NCI-H146 treated with DMSO at 0.1 percent for 48 hours (cell line): ENCODE results near the gene COQ6.
"Not testable (repeated sequence)": the region's sequence is repeated elsewhere in the genome, so short reads cannot be mapped to it uniquely, and the experiment has no call there.

Experiments used
- DNase-seq: peaks from one replicate; lab custom pipeline; 2025; ENCODE audit not compliant: unreplicated experiment; lab: John Stamatoyannopoulos, UW

COQ6 gene

DNA sequence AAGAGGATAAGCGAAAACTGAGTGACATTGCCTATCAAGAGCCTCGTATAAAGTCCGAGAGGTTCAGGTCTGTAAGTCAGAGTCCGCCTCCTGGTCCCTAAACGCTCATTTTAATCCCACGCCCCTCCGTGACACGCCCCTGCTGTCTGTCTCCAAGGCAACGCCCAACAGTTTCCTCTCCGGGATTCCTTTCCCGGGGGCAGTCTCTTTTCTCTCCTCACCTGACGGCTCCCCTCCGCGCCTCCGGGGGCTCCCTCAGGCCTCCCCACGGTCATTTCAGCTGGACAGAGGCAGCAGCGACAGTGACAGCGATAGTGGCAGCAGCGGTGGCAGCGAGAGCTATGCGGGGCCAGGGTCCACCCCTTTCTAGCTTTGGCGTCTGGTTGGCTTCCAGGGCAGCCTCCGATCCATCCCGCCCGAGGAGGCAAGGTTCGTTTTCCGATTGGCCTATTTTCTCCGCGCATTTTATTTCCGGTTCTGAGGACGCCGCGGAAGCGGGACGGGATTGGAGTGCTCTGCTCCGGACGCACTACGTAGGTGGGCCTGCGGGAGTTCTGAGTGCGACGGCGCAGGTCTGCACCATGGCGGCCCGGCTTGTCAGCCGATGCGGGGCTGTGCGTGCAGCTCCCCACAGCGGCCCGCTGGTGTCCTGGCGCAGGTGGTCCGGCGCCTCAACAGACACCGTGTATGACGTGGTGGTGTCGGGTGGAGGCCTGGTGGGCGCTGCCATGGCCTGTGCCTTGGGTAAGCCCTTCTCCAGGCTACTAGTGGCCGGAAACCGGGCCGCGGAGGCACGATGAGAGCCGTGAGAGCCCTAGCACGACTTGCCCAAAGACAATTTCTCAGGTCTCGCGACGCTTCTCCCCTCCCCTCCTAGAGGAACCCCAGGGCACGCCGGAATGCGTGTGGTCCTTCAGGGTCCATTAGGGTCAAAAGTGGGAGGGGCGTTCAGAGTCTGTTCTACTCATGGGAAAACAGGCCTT is at the start of gene COQ6, which contains the start of gene FAM161B:
TSS of gene COQ6 (plus strand) at position 551 of the 983 bp plus-strand sequence. CDS start at position 582, 31 bp downstream.
TSS of gene FAM161B (minus strand) at position 343 of the 983 bp plus-strand sequence. CDS start at position 275, 68 bp downstream.
- DNase-seq: peak; percentile 93

DNA sequence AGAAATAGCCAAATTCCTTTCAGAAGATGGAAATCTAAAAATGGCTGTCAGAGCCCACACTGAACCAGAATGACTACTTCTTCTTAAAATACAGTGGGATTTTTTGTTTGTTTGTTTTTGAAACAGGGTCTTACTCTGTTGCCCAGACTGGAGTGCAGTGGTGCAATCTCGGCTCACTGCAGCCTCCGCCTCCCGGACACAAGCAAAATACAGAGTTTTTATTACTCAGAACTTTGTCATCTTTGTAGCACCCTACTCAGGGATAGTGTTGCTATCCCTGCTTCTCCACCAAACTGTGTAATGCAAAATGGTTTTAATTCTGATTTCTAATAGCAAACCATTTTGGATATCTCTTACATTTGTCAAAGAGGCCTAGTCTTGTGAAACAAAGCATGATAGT is 47.1 kb upstream of the COQ6 start:
- DNase-seq: no peak

DNA sequence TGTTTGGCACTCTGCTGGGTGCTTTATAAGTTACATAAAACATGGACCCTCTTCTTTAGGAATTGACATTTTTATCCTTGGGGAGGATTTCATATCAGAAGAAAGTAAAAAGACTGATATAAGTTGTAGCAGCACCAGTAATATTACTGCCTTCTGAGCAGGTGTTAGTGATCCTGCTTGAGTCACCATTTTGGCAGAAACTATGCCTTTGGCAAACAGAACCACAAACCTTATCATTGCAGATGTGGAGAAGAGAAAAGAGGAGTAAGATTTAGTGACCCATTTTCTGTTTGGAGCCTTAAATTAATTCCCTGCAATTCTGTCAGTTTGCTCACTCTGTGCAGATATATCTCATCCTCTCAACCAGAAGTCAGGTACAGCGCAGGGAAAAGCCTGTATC is 40.4 kb upstream of the COQ6 start:
- no peak for DNase-seq

DNA sequence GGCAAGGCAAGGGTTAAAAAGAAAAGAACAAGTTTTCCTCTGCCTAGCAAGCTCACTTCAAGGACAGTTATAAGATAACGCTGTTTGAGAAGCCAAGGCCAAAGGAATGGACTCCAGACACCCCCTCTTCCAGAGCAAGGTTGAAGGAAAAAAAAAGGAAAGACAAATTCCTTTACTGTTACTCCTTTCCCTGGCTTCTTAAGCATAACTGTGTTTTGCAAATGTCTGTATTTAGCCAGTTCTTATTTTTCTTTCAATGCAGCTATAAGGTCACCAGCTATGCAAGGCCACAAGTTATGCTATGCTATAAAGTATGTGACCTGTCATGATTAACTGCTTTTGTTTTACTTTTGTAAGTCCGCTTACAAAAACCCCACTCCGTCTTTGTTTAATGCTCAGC is 36.8 kb upstream of the COQ6 start:
- DNase-seq: no peak

DNA sequence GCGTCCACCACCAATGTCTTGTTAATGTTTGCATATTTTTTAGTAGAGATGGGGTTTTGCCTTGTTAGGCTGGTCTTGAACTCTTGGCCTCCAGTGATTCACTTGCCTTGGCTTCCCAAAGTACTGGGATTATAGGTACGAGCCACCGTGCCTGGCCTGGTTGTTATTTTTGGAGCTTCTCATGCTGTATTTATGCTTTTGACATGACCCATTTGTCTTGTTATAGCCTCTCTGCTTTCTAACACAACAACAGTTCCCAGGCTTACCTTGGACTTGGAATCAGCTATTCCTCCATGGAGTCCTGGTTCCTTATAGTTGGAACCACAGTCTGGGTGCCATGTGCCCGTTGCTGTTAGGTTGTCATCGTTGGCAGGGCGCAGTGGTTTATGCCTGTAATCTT is 33.8 kb upstream of the COQ6 start:
- DNase-seq: no peak

DNA sequence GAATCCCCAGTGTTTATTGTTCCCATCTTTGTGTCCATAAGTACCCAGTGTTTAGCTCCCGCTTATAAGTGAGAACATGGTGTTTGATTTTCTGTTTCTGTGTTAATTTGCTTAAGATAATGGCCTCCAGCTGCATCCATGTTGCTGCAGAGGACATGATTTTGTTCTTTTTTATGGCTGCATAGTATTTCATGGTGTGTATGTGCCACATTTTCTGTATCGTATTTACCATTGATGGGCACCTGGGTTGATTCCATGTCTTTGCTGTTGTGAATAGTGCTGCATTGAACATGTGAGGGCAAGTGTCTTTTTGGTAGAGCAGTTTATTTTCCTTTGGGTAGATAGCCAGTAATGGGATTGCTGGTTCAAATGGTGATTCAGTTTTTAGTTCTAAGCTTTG is 30.6 kb upstream of the COQ6 start:
- not testable (repeated sequence) for DNase-seq

DNA sequence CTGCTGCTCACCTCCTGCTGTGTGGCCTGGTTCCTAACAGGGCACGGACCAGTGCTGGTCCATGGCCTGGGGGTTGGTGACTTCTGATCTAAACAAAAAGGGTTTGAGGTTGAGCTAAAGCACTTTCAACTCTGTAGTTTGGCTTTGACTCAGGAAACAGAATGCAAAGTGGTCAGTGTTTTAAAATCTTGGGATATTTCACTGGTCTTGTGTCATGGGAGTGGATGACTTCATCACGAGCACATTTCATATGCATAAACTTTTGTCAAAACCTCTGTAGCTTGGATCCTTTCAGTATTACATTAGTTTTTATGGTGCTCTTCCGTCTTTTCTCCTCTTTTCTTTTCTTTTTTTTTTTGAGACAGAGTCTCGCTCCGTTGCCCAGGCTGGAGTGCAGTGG is 25.8 kb upstream of the COQ6 start:
- no peak for DNase-seq

DNA sequence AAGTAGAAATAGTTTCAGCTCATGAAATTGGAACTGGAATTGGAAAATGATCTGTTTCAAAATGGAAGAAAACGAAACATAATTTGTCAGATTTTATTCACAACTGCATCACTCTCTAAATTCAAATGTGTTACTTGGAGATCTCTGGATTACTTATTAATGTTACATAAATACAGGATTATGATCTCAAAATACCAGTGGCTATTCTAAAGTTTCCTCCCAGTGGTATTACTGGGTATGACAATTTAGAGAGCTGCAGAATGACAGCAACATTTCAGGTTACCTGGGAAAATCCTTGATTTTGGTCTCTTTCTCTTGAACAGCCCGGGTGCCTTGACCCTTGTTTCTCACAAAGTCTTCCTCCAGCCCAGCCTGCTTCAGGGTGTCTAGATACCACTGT is 14.4 kb upstream of the COQ6 start:
- no peak for DNase-seq

DNA sequence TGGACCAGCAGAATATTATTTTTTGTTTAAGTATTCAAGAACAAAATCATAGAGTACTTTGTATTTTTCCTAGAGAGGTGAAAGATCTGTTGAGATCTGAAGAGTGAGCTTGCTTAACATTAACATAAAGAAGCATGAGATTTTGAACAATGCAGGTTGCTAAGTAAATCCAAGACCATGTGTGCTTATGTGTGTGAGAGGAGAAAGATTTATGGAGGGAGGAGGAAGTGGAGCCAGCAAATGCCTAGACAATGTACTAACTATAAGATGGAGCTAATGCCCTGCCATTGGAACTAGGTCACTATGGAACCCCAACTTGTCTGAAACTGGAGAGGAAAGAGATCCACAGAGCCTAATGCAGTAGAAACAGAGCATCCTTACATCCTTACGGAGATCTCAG is 13.6 kb upstream of the COQ6 start:
- DNase-seq: no peak

DNA sequence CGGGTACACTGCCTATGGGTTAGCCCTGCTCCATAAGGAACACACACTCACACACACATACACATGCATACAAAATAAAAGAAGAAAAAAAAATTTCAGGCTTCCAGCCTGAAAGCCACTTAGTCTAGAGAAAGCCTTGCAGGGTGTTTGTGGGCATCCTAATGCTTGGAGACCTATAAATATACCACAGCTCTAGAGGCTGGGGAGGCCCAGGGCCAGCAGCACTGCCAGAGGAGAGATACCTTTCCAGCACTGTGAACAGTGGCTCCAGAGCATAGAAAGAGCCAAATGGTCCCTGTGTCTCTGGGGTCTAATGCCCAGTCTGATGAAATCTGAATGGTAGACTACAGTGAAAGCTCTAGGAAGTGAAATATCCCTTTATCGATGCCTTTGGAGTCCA is 13.1 kb upstream of the COQ6 start:
- DNase-seq: no peak

DNA sequence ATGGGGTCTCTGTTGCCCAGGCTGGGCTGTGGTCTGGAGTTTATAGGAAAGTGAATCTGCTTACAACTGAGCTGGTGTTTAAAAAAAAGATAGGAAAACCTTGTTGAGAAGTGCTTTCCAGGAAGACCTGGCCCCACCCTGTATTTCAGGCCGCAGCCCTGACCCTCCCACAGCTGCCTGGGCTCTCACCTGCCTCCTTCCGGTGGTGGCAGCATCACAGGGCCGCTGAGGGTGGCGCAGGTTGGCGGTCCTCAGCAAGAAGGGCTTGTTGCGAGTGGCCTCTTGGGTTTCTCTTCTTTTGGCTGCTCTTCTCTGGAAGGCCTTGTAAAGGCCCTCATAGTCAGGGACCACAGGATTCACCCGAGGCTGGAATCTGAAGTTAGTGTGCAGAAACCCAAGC is 7.9 kb upstream of the COQ6 start:
- DNase-seq: no peak

DNA sequence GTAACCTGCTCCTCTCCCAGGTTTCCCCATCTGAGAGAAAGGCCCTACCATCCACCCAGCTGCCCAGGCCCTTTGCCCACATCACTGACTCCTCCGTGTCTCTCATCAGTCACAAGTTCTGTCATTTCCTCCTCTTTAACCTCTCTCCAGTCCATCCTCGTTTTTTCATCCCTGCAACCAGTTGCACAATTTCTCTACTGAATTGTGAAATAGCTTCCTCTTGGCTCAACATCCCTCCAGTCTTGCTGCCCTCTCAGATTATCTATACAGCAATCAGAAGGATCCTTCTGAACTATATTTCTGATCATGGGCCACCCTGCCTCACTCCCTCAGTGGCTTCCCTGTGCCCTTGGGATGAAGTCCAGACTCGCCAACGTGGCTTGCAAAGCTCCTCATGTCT is 7.0 kb upstream of the COQ6 start:
- DNase-seq: no peak

DNA sequence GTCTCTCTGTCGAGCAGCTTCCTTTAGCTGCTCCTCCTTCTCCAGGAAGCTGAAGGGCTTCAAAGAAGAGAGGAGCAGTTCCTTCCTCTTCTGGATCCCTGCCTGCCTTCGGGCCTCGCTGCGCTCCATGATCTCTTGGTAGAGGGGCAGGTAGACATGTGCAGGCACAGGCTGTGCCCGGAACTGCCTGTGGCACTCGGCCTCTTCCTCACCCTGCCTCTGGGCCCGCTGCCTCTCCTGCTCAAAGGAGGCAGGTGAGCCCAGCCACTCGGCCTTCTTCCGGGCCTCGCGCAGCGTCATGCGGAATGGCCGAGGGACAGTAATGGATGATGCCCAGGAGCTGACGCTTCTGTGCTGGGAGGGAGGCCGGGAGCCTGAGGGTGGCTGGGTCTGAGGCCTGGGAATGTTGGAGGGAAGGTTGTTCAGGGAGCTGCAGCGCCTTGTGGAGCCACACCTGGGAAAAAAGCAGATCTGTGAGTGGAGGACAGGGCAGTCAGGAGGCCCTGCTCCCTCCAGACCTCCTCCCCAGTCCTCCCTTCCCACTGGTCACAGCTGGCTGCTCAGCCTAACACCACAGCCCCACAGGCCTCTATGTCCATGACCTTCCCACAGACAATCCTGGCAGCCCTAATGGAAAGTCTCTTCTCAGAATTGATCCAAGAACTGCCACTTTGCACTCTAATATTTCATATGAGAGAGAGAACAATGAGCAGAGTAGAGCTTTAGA is 5.5 kb upstream of the COQ6 start:
- no peak for DNase-seq

DNA sequence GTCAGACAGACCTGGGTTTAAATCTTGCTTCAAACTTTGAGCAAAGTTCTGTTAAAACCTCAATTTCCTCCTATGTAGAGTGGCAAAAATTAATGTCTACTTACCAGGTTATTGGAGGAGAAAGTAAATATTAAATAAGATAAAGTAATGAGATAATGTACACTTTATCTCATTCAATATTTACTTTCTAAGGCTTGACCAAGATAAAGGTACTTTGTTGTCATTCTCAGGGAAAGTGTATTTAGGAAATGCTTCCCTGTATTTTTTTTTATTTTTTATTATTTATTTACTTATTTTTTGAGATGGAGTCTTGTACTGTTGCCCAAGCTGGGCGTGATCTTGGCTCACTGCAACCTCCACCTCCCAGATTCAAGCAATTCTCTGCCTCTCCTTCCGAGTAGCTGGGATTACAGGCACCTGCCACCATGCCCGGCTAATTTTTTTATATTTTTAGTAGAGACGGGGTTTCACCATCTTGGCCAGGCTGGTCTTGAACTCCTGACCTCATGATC is 4.9 kb upstream of the COQ6 start:
- no peak for DNase-seq

DNA sequence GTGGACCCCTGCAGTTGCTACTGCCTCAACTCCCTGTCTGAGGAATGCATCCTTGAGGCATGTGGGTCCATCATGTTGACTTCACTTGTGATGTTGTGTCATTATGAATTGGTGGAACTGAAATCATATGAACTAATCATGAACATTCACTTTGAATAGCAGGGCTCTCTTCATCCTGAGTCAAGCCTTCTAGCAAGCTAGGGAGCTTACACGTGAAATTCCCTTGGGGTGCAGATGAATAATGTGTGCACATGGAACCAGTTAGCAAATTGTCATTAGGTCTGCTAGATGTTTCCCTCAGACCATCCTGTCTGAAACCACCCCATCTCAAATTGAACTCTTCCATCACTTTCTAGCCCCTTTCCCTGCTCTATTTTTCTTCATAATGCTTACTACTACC is 3.6 kb downstream of the COQ6 start:
- no peak for DNase-seq

DNA sequence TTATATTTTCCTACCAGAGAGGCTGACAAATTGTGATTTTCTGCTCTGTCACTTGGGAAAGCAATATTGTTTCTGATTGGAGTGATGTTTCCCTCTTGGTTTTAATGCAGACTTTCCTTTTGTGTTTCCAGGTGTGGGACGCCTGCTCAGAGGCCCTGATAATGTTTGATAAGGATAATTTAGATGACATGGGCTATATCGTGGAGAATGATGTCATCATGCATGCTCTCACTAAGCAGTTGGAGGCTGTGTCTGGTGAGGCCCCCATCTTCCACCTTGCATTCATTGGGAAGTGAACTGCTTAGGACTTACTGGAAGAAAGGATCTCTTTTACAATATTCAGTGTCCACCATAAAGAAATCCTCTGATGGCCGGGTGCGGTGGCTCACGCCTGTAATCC is 5.6 kb downstream of the COQ6 start:
- DNase-seq: no peak

DNA sequence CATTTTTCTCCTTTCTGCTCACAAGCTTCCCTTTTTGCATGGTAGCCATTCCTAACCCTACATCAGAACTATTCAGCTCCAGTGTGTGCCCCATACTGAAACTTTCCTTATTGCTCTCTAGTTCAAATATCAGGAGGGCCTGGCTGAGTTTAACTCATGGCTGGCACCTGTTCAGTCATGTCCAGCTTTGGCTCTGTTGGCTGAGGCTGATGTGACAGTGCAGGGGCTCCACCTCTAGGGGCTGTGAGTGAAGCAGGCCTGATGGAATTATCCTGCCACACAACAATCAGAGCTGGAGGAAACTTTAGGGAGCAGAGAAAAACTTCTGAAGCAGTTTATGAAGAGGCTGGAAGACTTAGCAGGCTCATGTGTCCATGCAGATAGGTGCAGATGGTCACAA is 8.5 kb downstream of the COQ6 start:
- DNase-seq: no peak

DNA sequence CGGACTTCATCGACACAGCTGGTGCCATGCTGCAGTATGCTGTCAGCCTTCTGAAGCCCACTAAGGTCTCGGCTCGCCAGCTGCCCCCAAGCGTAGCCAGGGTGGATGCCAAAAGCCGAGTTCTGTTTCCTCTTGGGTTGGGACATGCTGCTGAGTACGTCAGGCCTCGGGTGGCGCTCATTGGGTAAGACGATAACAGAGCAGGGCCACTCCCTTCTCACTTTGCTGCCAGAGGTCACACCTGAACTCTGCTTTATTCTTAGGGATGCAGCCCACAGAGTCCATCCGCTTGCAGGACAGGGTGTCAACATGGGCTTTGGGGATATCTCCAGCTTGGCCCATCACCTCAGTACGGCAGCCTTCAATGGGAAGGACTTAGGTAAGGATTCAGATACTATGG is 11.1 kb downstream of the COQ6 start:
- no peak for DNase-seq

DNA sequence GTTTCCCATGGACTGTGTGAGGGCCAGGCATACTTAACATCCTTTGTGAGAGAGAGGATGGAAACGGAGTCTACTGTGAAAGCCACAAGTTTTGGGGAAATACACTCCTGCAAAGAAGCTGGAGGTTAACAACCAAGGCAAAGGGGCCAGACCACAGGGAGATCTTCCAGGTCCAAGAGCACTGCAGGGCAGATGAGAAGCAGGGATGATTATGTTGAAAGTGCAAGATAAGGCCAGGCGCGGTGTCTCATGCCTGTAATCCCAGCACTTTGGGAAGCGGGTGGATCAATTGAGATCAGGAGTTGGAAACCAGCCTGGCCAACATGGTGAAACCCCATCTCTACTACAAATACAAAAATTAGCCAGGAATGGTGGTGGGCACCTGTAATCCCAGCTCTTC is 15.1 kb downstream of the COQ6 start:
- no peak for DNase-seq

DNA sequence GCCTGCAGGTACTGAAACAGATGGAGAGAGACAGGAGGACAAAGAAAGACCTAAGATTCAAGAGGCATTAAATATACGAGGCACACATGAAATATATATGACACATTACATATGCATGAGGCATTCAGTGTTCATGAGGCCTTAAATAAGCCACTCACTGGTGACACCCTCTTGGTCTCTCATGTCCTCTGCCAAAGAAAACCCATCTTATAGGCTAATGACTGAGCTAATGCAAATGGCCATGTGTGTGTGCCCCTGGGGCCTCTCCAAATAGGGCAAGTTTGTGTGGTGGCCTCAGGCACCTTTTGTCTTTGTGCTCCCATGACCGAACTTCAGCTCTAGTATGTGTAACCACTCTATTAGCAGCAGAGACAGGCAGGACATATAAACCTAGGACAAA is 18.8 kb downstream of the COQ6 start:
- no peak for DNase-seq

DNA sequence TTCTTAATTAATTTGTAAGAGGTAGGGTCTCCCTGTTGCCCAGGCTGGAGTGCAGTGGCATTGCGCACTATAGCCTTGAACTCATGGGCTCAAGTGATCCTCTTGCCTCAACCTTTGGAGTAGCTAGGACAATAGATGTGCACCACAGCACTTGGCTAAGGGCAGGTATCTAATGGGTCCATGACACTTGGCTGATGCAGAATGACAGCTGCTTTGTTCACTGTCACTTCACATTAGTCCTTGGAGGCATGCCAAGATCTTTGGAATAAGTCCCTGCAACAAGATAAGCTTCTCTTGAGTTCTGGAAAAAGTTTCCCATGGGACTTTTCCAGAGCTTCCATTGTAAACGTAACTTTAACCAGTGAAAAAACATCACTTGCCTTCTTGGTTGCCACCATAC is 23.4 kb downstream of the COQ6 start:
- DNase-seq: no peak

DNA sequence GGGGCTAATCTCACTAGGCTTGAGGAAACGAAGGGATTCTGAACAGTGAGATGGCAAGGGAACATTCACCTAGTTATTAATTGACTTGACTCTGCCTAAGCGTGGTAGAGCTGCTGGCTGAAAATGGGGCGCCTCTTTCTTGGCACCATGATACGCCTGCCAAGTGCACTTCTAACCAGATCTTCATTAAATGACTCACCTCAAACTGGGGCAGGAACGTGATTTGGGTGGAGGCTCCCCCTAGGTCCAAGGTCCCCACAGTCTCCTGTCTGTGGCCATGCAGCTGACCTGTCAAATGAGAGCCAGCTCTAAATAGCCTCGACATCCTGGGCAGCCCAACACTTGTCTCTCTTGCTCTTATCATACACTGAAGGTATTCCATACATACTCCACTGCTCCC is 26.0 kb downstream of the COQ6 start:
- no peak for DNase-seq
